Mesendoderm (in vitro differentiated cells): ENCODE data around the gene HS6ST3.
A peak's percentile ranks its signal among the peaks of the same experiment; 100 is the strongest.
"Not testable (repeated sequence)": the region's sequence is repeated elsewhere in the genome, so short reads cannot be mapped to it uniquely, and the experiment has no call there.

Experiments used
- DNase-seq: peaks from one replicate; pipeline ENCODE4 v3.0.0; 2013
- H2AK5ac ChIP-seq: 2 replicates; pipeline ENCODE4 v1.6.1; 2013; ENCODE audit warnings: low read length, inconsistent platforms
- H2BK120ac ChIP-seq: 2 replicates; pipeline ENCODE4 v1.6.1; 2013; ENCODE audit warnings: low read depth, mild to moderate bottlenecking, low read length, moderate library complexity, mixed read lengths
- H2BK15ac ChIP-seq: replicated peaks from 2 replicates; pipeline ENCODE4 v1.6.1; 2013; ENCODE audit warnings: low read depth, mild to moderate bottlenecking, moderate library complexity
- H2BK5ac ChIP-seq: 2 replicates; pipeline ENCODE4 v1.6.1; 2013; ENCODE audit warnings: low read length, inconsistent platforms
- H3K18ac ChIP-seq: 2 replicates; pipeline ENCODE4 v1.6.1; 2013; ENCODE audit warnings: mild to moderate bottlenecking, low read length, mixed read lengths
- H3K23ac ChIP-seq: one replicate; pipeline ENCODE4 v1.6.1; 2013; ENCODE audit warnings: low read length
- H3K27ac ChIP-seq: 2 replicates; pipeline ENCODE4 v1.5.1; 2013; ENCODE audit warnings: low read depth, mild to moderate bottlenecking, inconsistent platforms, low read length, moderate library complexity
- H3K27me3 ChIP-seq: 2 replicates; pipeline ENCODE4 v1.6.1; 2013; ENCODE audit warnings: low read length, control low read depth, mild to moderate bottlenecking, inconsistent platforms; ENCODE audit not compliant: insufficient read depth, poor library complexity
- H3K36me3 ChIP-seq: 2 replicates; pipeline ENCODE4 v1.6.1; 2013; ENCODE audit warnings: low read length, inconsistent platforms; ENCODE audit not compliant: control insufficient read depth, insufficient read depth
- H3K4ac ChIP-seq: one replicate; pipeline ENCODE4 v1.6.1; 2013; ENCODE audit warnings: low read depth, mild to moderate bottlenecking, low read length, moderate library complexity
- H3K4me1 ChIP-seq: 2 replicates; pipeline ENCODE4 v1.6.1; 2013; ENCODE audit warnings: low read depth, low read length, inconsistent platforms; ENCODE audit not compliant: control insufficient read depth
- H3K4me2 ChIP-seq: 2 replicates; pipeline ENCODE4 v1.6.1; 2013; ENCODE audit warnings: low read length
- H3K4me3 ChIP-seq: 2 replicates; pipeline ENCODE4 v1.5.1; 2013; ENCODE audit warnings: mild to moderate bottlenecking, low read length
- H3K56ac ChIP-seq: one replicate; pipeline ENCODE4 v1.6.1; 2013; ENCODE audit warnings: low read length
- H3K79me1 ChIP-seq: 2 replicates; pipeline ENCODE4 v1.6.1; 2013; ENCODE audit warnings: low read length, inconsistent platforms
- H3K79me2 ChIP-seq: 2 replicates; pipeline ENCODE4 v1.6.1; 2013; ENCODE audit warnings: mild to moderate bottlenecking, low read length; ENCODE audit not compliant: control insufficient read depth, insufficient read depth
- H3K9ac ChIP-seq: 2 replicates; pipeline ENCODE4 v1.6.1; 2013; ENCODE audit warnings: low read length, inconsistent platforms
- H4K5ac ChIP-seq: one replicate; pipeline ENCODE4 v1.6.1; 2013; ENCODE audit warnings: low read length
- H4K8ac ChIP-seq: one replicate; pipeline ENCODE4 v1.6.1; 2013; ENCODE audit warnings: low read depth, mild to moderate bottlenecking, control low read depth, low read length, moderate library complexity
- WGBS: extraction: QIAGEN DNeasy Blood & Tissue Kit; methylation state at CpG from one replicate; pipeline ENCODE4 v1.1.7; 2013; ENCODE audit warnings: low lambda C conversion rate, missing lambda C conversion rate; ENCODE audit not compliant: insufficient coverage; ENCODE audit errors: extremely low coverage; 5-methylcytosine and 5-hydroxymethylcytosine counted together

HS6ST3 gene

DNA sequence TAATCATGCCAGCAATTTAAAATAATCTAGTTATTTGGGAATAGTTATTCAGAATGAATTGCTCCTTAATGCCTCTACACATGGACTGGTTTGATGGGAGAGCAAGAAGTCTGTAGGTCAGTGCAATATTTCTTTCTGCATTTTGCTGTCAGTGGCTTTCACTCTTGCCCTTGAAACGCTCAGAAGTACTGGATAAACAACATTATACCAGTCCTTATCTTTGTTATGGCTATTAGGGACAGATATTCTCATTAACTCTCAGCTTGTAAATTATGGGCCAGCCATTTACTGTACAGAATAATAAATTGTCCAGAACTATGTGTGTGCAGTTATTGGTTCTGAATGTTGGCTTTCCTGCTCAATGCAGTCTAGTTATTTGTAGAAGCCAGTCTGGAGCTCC, 680.0 kb downstream of the HS6ST3 start:
- peaks cover 1% of the 10 kb centered on the region for H3K4me1 ChIP-seq

DNA sequence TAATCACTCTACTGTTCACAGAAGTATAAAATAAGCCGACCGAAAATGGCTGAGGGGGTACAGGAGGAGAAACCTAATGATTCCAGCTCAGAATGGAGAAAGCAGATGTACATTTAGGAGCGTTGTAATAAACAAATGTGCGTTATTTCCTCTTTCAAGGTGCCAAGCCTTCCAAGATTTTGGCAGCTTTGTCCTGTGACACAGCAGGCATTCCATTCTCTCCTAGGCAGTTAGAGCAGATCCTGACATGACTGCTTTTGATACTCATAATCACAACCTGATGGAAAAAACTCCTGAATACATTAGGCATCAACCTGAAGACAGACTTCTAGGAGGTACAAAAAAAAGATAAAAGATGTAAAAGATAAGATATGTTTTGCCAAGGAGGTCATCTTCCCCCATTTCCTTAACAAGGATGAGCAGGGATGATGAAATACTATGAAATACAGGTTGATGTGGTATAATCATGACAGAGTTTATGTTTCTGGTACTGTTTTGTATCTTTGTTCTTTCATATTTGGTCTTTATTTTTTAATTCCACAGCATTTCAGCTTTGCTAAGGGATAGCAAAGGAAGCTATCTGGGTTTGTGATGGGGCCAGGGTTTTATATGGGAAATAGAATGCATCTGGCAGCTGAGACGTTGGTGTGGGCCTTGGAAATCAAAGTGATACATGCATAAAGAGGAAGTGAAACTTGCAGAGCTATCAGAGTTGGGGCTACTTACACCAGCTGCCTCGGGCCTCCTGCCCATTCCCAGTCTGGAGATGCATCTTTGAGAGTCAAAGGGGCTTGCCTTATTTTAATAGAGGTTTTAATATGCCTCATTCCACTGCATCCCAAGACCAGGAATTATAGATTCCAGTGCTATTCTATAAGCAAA, 681.8 kb downstream of the HS6ST3 start:
- no peak overlapping the region for H4K5ac ChIP-seq
- H3K27me3 ChIP-seq = no peaks in the 10 kb centered on the region
- no peak overlapping the region for H3K4me3 ChIP-seq
- H3K27ac ChIP-seq = no peak overlapping the region
- WGBS = no CpG with 5 or more reads among the region's 6 CpGs
- no peak overlapping the region for H2BK120ac ChIP-seq
- H3K4ac ChIP-seq = no peak overlapping the region
- no peak overlapping the region for H2AK5ac ChIP-seq
- peak; percentile 44 for DNase-seq
- H3K23ac ChIP-seq = no peak overlapping the region
- no peak overlapping the region for H4K8ac ChIP-seq
- no peaks in the 10 kb centered on the region for H3K36me3 ChIP-seq
- H3K9ac ChIP-seq = no peak overlapping the region
- H2BK5ac ChIP-seq = no peak overlapping the region
- no peaks in the 10 kb centered on the region for H3K79me2 ChIP-seq
- no peak overlapping the region for H3K4me2 ChIP-seq
- no peak overlapping the region for H3K18ac ChIP-seq
- H3K4me1 ChIP-seq = peaks cover 1% of the 10 kb centered on the region
- H3K56ac ChIP-seq = no peak overlapping the region
- no peak overlapping the region for H2BK15ac ChIP-seq
- no peaks in the 10 kb centered on the region for H3K79me1 ChIP-seq

More for the DNA sequence above, 680.0 kb downstream of the HS6ST3 start:
- no peak overlapping the region for H2BK120ac ChIP-seq
- no peak overlapping the region for H3K56ac ChIP-seq
- H3K4ac ChIP-seq = no peak overlapping the region
- H3K36me3 ChIP-seq = no peaks in the 10 kb centered on the region
- H2BK5ac ChIP-seq = no peak overlapping the region
- H4K5ac ChIP-seq = no peak overlapping the region
- H4K8ac ChIP-seq = no peak overlapping the region
- H3K27me3 ChIP-seq = no peaks in the 10 kb centered on the region
- no peak overlapping the region for H2BK15ac ChIP-seq
- DNase-seq = no peak
- H3K4me3 ChIP-seq = no peak overlapping the region
- H3K23ac ChIP-seq = no peak overlapping the region
- no peaks in the 10 kb centered on the region for H3K79me1 ChIP-seq
- H3K4me2 ChIP-seq = no peak overlapping the region
- H3K18ac ChIP-seq = no peak overlapping the region
- H2AK5ac ChIP-seq = no peak overlapping the region
- H3K9ac ChIP-seq = no peak overlapping the region
- H3K79me2 ChIP-seq = no peaks in the 10 kb centered on the region
- H3K27ac ChIP-seq = no peak overlapping the region
- no CpG with 5 or more reads among the region's 1 CpG for WGBS

DNA sequence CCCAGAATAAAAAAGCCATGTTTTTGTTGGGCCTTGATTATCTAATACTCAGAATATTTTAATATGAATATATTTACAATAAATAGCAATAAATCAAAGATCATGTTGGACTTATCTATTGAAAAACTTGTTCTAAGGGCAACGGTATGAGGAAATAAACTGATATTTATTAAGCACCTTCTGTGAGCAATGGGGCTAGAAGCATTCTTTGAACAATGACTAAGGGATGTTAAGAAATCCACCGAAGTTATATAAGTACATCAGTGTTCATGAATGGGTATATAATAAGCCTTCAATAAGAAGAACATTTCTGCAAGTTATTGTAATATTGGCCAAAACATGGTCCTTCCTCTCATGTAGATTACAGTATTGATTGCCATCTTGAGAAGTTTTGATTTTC, 682.5 kb downstream of the HS6ST3 start:
- WGBS = no CpG with 5 or more reads among the region's 2 CpGs

DNA sequence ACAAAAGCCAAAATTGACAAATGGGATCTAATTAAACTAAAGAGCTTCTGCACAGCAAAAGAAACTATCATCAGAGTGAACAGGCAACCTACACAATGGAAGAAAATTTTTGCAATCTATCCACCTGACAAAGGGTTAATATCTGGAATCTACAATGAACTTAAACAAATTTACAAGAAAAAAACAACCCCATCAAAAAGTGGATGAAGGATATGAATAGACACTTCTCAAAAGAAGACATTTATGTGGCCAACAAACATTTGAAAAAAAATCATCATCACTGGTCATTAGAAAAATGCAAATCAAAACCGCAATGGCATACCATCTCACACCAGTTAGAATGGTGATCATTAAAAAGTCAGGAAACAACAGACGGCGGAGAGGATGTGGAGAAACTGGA, 688.4 kb downstream of the HS6ST3 start:
- not testable (repeated sequence) for H3K4me2 ChIP-seq, H3K9ac ChIP-seq, H3K18ac ChIP-seq, H3K79me2 ChIP-seq, H2BK5ac ChIP-seq, H3K23ac ChIP-seq, H2BK120ac ChIP-seq, H3K27ac ChIP-seq, DNase-seq, H3K79me1 ChIP-seq, H4K8ac ChIP-seq, H2BK15ac ChIP-seq, H2AK5ac ChIP-seq, H3K27me3 ChIP-seq, H4K5ac ChIP-seq, H3K4me1 ChIP-seq, H3K4me3 ChIP-seq, H3K4ac ChIP-seq, H3K36me3 ChIP-seq, H3K56ac ChIP-seq
- WGBS = no CpG with 5 or more reads among the region's 3 CpGs

More for the DNA sequence above, 682.5 kb downstream of the HS6ST3 start:
- Histone ChIP-seq H4K5ac (no peak overlapping the region), H3K27me3 (no peaks in the 10 kb centered on the region), H3K23ac (no peak overlapping the region), H3K4me3 (no peak overlapping the region), H3K27ac (no peak overlapping the region), H2BK120ac (no peak overlapping the region), H3K4me1 (peaks cover 1% of the 10 kb centered on the region), H3K36me3 (no peaks in the 10 kb centered on the region), H3K79me1 (no peaks in the 10 kb centered on the region), H2BK5ac (no peak overlapping the region), H3K79me2 (no peaks in the 10 kb centered on the region), H4K8ac (no peak overlapping the region), H3K4ac (no peak overlapping the region), H3K18ac (no peak overlapping the region), H3K56ac (no peak overlapping the region), H2BK15ac (no peak overlapping the region), H3K9ac (no peak overlapping the region), H2AK5ac (no peak overlapping the region), H3K4me2 (no peak overlapping the region)
- no peak for DNase-seq

DNA sequence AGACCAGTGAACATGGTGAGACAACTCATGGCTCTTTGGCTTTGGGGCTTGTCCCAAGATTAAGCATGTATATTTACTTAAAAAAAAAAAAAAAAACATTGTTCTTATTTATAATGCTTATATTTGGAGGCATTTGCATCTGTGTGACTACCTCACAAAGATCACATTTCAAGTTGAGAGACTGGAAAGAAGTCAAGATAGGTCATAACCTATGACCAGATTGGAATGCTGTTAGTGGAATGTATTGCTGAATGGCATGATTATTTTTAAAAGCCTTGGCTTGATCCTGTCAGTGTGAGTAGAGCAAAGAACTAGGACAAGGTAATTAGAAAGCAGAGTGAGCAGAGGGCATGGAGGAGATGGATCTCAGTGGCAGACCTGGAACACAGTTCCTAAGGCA, 689.8 kb downstream of the HS6ST3 start:
- H3K56ac ChIP-seq = no peak overlapping the region
- H2BK5ac ChIP-seq = no peak overlapping the region
- no peak overlapping the region for H2BK120ac ChIP-seq
- no peaks in the 10 kb centered on the region for H3K36me3 ChIP-seq
- no peak overlapping the region for H3K9ac ChIP-seq
- no peaks in the 10 kb centered on the region for H3K79me1 ChIP-seq
- no peak overlapping the region for H3K4me2 ChIP-seq
- no peak overlapping the region for H3K4me3 ChIP-seq
- H3K79me2 ChIP-seq = no peaks in the 10 kb centered on the region
- H2BK15ac ChIP-seq = no peak overlapping the region
- no peaks in the 10 kb centered on the region for H3K4me1 ChIP-seq
- H4K8ac ChIP-seq = no peak overlapping the region
- H3K23ac ChIP-seq = no peak overlapping the region
- no peak overlapping the region for H3K4ac ChIP-seq
- H4K5ac ChIP-seq = no peak overlapping the region
- no peak overlapping the region for H3K18ac ChIP-seq
- H2AK5ac ChIP-seq = no peak overlapping the region
- H3K27ac ChIP-seq = no peak overlapping the region
- no peak for DNase-seq
- no peaks in the 10 kb centered on the region for H3K27me3 ChIP-seq

DNA sequence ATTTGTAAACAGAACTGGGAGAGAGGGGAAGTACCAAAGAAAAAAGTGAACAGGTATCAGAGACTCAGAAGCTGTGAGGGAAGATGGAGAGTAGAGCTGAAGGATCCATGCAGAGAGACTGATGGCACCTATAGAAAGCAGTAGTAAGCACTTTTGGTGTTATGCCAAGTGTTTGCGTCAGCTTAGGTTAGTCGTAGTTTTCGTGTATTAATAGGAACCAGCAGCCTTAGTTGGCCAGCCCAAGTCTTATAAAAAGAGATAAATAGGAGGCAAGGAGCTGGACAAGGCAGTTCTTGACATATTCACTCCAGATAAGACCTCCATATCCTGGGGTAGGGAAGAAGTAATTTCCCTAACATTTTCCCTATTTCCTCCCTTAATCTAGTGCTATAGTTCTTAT, 690.2 kb downstream of the HS6ST3 start:
- Histone ChIP-seq H3K27me3 (no peaks in the 10 kb centered on the region), H3K79me1 (no peaks in the 10 kb centered on the region), H3K4me1 (no peaks in the 10 kb centered on the region), H2BK5ac (no peak overlapping the region), H4K8ac (no peak overlapping the region), H3K79me2 (no peaks in the 10 kb centered on the region), H3K4me3 (no peak overlapping the region), H3K36me3 (no peaks in the 10 kb centered on the region), H2BK120ac (no peak overlapping the region), H2BK15ac (no peak overlapping the region), H3K56ac (no peak overlapping the region), H2AK5ac (no peak overlapping the region), H3K9ac (no peak overlapping the region), H4K5ac (no peak overlapping the region), H3K23ac (no peak overlapping the region), H3K4ac (no peak overlapping the region), H3K18ac (no peak overlapping the region), H3K4me2 (no peak overlapping the region), H3K27ac (no peak overlapping the region)
- no CpG with 5 or more reads among the region's 3 CpGs for WGBS
- DNase-seq = no peak
